Cardiac fibroblast (primary cell): Measurements from ENCODE around the gene SERPINE2.

ENCODE experiments used
- DNase-seq, 2 donors: peaks; one replicate each; pipeline versions ENCODE4 v3.0.0 to v3.0.0-alpha.2; 2010; ENCODE audit warnings: low read depth in 2 of 2
- H3K4me3 ChIP-seq, 2 donors: replicated peaks in 1 of 2; 1 replicate in 1 of 2; 2 replicates in 1 of 2; pipeline ENCODE4 v1.5.1; 2011; ENCODE audit warnings: low read depth in 2 of 2, low read length in 2 of 2, mild to moderate bottlenecking in 2 of 2, moderate library complexity in 1 of 2
- TF ChIP-seq, protein P1 (sequence below): IDR thresholded peaks from one replicate; pipeline ENCODE4 v1.5.1; 2011; ENCODE audit warnings: low read depth, mild to moderate bottlenecking, low read length, inconsistent platforms

SERPINE2 gene

GRCh38 chr2:223972656-223973102, 66.4 kb downstream of the SERPINE2 start:
- no peak overlapping the region for H3K4me3 ChIP-seq
- TF ChIP-seq, protein P1, sequence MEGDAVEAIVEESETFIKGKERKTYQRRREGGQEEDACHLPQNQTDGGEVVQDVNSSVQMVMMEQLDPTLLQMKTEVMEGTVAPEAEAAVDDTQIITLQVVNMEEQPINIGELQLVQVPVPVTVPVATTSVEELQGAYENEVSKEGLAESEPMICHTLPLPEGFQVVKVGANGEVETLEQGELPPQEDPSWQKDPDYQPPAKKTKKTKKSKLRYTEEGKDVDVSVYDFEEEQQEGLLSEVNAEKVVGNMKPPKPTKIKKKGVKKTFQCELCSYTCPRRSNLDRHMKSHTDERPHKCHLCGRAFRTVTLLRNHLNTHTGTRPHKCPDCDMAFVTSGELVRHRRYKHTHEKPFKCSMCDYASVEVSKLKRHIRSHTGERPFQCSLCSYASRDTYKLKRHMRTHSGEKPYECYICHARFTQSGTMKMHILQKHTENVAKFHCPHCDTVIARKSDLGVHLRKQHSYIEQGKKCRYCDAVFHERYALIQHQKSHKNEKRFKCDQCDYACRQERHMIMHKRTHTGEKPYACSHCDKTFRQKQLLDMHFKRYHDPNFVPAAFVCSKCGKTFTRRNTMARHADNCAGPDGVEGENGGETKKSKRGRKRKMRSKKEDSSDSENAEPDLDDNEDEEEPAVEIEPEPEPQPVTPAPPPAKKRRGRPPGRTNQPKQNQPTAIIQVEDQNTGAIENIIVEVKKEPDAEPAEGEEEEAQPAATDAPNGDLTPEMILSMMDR: no peak
- DNase-seq: no peak

GRCh38 chr2:223971731-223972130, 67.4 kb downstream of the SERPINE2 start:
- DNase-seq: no peak
- TF ChIP-seq, protein P1: no peak
- H3K4me3 ChIP-seq: no peak overlapping the region

- TF ChIP-seq, protein P1: peak; percentile 85
Observed at GRCh38 chr2:223970343-223971128, 68.5 kb downstream of the SERPINE2 start.

GRCh38 chr2:223969856-223970255, 69.2 kb downstream of the SERPINE2 start:
- H3K4me3 ChIP-seq: no peak overlapping the region
- peak in 1 of 2 donors; percentile 65 for DNase-seq
- TF ChIP-seq, protein P1: no peak

More at GRCh38 chr2:223970343-223971128, 68.5 kb downstream of the SERPINE2 start:
- peak; percentile 72 to 82 for DNase-seq
- no peak overlapping the region for H3K4me3 ChIP-seq

GRCh38 chr2:223969315-223969714, 69.8 kb downstream of the SERPINE2 start:
- H3K4me3 ChIP-seq: no peak overlapping the region
- TF ChIP-seq, protein P1: no peak
- DNase-seq: no peak

GRCh38 chr2:223967981-223968380, 71.1 kb downstream of the SERPINE2 start:
- no peak overlapping the region for H3K4me3 ChIP-seq
- TF ChIP-seq, protein P1: no peak
- peak in 1 of 2 donors; percentile 68 for DNase-seq
